ELR (cell line): Measurements from ENCODE around the gene GRIN2C.
"Not testable (repeated sequence)": the region's sequence is repeated elsewhere in the genome, so short reads cannot be mapped to it uniquely, and the experiment has no call there.

Experiments used
- DNase-seq: peaks from one replicate; pipeline ENCODE4 v3.0.0-alpha.2; 2015; ENCODE audit warnings: low read depth

The GRIN2C gene

DNA sequence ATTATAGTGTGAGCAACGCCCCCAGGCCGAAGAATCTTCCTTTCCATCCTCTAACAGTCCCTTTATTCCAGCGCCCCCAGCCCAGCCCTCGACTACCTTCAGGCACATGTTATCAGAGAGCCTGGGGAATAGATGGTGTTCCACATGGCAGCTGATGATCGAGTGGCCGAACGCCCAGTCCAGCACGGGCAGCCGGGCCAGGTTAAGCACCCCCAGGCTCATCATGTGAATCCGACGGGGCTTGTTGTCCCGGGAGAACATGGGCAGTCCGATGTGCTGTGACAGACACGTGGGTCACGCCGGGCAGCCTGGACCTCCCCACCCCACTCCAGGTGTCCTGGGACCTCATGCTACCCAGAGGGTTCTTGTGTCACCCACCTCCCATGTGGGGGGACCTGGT lies 19.6 kb upstream of the GRIN2C start:
- no peak for DNase-seq

DNA sequence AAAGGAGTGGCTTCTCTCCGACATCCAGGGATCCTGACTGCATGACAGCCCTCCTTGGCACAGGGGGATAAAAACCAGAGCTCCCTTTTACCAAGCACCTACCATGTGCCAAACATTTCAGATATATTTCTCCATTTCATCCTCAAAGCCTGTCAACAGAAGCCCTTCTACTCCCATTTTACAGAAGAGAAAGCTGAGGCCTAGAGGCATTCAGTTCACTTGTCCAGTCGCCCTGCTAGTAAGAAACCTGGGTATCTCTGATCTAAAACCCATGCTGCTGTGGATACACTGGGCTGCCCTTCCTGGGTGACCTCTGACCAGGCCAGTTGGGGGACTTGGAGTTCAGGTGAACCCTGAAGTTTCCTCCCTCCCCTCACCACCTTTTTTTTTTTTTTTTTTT lies 19.0 kb upstream of the GRIN2C start:
- DNase-seq = no peak

DNA sequence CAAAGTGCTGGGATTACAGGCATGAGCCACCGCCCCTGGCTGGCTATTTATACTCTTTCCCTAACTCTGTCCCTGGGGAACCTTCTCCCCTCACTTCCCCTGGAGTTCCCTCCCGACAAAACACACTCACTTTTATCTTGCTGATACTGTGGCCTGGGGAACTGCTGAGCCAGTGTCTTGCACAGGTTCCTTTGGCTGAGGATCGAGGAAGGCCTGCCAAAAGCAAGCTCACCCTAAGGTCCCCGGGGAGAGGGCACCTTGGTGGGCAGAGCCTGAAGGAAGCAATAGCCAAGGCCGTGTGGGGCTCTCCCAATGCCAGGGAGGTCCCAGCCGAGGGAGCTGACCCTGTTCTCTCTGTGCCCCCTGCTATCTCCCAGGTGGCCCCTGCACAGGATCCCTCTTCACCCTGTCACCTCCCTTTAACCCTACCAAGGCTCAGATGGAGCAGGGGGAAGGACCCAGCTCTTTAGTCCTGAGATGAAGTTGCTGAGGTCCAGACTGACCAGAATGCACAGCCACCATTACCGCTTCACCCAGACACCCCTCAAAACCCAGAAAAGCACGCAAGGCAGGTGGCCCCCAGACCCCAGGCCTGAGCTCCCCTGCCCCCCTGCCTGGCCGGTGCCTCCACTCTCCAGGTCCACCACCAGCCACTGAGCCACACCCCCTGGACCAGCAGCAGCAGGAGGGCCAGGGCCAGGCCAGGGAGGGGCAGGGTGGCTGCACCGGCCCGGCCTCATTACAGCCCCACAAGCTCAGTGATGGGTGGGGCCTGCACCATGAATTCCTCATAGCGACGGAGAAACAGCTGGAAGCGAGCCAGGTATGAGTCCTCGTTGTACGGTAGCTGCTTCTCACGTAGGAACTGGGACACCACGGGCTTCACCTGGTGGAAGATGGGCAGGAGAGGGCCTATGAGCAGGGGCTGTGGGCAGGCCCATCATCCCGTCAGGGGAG lies 18.2 kb upstream of the GRIN2C start:
- DNase-seq = no peak

GRCh38 chr17:74875977-74876593 lies 16.4 kb upstream of the GRIN2C start:
- no peak for DNase-seq

DNA sequence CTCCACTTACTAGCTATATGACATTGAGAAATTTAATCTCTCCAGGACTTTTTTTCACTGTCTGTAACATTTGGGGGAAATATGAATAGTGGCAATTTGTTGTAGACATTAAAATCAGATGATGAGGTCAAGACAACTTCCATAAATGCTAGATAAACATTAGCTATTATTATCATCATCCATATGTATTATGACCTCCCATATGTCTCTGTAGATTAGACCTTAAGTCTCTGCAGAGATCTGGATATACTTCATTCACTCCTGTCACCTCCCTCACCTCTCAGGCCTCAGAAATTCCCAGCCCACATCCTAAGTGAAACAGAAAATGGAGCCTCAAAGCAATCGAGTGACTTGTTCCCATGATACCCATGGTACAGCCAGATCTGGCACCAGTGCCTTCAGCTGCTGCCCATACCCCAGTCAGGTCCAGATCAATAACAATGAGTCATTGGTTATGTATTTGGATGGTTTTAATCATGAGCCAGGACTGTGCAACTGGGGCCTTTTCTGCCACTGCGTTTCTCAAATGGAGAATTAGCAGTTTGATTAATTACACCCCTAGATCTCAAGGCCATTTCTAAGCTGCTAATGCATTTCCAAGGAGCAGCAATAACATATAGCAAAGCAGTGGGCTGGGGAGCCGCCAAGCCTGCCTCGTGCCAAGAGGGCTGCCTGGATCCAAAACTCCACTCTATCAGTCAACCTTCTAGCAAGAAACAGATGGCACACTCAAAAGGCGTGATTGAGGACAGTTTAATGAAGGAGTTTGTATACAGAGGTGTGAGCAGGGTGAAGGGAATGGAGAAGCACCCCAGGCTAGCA lies 15.7 kb upstream of the GRIN2C start:
- no peak for DNase-seq

DNA sequence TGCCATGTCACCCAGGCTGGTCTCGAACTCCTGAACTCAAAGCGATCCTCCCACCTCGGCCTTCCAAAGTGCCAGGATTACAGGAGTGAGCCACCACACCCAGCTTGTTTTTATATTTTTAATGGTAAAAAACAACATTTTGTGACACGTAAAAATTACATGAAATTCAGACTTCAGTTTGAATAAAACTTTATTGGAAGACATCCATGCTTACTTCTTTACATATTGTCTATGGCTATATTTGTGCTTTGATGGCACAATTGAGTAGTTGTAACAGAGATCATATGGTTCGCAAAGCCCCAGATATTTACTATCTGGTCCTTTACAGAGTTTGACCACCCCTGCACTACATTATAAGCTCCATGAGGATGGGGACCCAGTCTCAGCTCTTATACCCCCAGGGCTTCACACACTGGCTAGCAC lies 14.9 kb upstream of the GRIN2C start:
- no peak for DNase-seq

DNA sequence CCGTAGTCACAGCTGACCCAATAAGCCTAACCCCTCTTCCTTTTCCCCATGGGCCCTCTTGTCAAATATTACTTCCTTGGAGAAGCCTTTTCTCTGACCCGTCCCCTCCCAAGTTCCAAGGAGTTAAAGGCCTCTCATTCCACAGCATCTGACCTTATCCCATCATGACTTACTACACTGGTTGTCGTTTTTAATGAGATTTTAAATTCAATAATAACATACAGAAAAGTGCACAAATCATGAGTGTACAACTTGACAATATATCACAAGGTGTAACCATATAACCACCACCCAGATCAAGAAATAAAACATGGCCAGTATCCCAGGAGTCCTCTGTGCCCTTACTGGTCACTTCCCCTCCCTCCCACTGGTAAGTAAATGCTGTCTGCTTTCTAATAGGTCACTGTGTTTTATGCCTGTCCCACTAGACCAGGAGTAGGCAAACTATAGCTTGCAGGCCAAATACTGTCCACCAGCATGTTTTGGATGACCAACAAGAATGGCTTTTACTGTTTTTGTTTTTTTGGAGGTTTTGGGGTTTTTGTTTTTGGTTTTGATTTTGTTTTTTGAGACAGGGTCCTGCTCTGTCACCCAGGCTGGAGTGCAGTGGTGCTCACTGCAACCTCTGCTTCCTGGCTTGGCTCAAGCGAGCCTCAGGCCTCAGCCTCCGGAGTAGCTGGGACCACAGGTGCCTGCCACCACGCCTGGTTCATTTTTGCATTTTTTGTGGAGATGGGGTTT lies 14.4 kb upstream of the GRIN2C start:
- peak; percentile 57 for DNase-seq

GRCh38 chr17:74873037-74873873 lies 13.6 kb upstream of the GRIN2C start:
- DNase-seq = peak; percentile 100

GRCh38 chr17:74872313-74873036 lies 12.8 kb upstream of the GRIN2C start, which contains the start of gene FDXR:
TSS of gene FDXR (minus strand) at chr17:74872994. CDS start at chr17:74872944, 50 bp downstream.
- DNase-seq = no peak

DNA sequence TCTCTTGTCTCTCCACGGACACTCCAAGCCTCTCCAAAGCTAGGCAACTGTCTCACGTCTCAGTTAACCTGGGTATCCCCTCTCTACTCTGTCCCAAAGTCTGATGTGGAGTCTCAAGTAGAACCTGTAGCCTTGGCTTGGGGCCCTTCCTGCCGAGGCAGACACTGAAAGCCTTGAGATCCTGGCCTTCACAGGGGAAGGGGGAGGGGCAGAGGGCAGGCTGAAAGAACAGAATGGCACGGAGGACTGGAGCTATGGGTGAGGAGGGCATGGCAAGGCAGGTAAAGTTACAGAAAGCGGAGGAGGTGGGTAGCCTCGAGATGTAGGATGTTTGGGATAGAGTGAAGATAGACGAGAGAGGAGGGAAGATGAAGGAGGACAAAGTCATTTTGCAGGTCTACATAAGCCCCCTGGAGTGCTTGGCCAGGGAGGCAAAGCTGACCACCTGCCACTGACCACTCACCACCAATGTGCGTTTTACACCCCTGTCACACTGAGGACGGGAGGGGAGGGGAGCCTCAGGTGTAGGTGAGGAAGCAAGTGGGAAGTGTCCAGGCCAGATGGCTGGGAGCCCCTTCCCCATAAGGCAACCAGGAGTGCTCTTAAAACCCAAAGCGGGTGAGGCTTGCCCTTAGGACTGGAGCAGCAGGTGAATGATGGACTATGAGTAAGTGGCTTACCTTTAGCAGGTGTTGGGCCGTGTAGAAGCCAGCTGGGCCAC lies 11.8 kb upstream of the GRIN2C start:
- no peak for DNase-seq

DNA sequence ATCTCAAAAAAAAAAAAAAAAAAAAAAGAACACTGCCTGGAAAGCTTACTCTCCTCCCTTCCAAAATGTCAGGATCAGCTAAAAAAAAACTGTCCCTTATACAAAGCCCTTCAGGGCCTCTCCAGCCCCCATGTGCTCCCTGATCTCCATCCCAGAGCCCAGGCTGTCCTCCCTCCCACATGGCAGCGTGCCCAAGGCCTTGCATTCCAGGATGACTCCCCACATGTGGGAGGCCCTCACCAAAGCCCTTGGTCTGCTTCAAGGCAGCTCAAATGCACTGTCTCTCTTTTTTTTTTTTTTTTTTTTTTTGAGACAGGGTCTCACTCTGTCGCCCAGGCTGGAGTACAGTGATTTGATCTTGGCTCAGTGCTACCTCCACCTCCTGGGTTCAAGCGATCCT lies 10.8 kb upstream of the GRIN2C start:
- DNase-seq = peak; percentile 72

DNA sequence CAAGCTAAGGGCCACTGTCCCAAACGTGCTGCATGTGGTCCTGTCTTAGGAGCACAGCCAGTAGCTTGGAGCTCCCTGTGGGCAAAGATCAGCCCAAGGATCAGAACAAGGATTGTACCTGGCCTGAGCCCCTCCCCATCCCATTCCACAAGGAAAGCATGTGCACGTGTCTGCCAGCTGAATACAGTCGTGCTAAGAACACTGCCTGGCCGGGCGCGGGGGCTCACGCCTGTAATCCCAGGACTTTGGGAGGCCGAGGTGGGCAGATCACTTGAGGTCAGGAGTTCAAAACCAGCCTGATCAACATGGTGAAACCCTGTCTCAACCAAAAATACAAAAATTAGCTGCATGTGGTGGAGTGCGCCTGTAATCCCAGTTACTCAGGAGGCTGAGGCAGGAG lies 10.3 kb upstream of the GRIN2C start:
- not testable (repeated sequence) for DNase-seq

DNA sequence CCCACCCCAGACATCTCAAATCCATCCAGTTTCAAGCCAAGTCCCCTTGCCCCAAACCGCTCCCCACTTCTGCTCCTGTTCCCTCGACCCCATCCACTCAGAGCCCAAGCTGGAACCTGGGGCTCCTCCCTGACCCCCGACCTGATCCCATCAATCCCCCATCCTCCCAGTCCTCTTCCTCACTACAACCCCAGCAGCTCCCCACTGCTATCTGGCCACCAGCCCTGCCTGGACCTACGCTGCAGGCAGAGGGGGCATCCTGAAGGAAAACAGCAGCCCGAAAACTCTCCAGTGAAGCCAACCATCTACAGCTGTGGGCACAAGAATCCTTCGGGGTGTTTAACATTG lies 9.2 kb upstream of the GRIN2C start:
- DNase-seq = no peak

GRCh38 chr17:74868251-74868907 lies 8.7 kb upstream of the GRIN2C start:
- no peak for DNase-seq

DNA sequence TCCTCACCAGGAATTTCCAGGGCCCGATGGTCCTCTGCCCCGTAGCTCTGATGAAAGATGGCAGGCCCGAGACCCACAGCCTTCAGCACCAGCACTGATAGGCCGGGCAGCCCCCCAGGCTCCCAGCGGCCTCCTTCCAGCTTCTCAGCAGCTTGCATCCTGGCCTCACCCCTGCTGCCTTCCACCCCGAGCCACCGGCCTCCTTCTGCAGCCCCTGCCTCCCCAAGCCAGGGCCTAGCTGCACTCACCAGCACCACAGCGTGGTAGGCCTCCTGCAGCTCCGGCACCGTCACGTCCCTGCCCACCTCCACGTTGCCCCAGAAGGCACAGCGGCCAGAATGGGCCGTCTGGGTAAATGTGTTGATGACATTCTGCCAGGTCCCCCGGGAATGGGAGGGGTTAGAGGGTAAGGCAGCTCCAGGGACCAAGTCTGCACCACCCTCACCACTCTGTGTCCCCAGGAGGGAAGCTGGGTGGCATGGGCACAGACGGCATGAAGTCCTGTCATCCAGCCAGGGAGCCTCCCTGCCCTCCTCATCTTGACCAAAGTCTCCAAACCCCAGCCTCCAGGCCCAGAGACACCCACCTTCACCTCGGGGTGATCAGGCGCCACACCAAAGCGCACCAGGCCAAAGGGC lies 6.6 kb upstream of the GRIN2C start:
- no peak for DNase-seq

- DNase-seq = no peak
Measured at GRCh38 chr17:74865504-74866197, 6.0 kb upstream of the GRIN2C start.

- peak; percentile 75 for DNase-seq
Measured at GRCh38 chr17:74864866-74865395, 5.2 kb upstream of the GRIN2C start.
